Activated effector memory CD4-positive, alpha-beta T cell treated with anti-CD3 and anti-CD28 coated beads, Interleukin-2, amount 50 U/mL, for 16 hours (primary cell): ENCODE measurements around the gene LGALS9.
"Not testable (repeated sequence)": the region's sequence is repeated elsewhere in the genome, so short reads cannot be mapped to it uniquely, and the experiment has no call there.

Experiments used
- DNase-seq: peaks from one replicate; pipeline ENCODE4 v3.0.0-alpha.2; 2020

The LGALS9 gene

GRCh38 chr17:27655525-27656111, 24.6 kb downstream of the LGALS9 start:
- not testable (repeated sequence) for DNase-seq

GRCh38 chr17:27656620-27657019, 25.6 kb downstream of the LGALS9 start:
- DNase-seq: not testable (repeated sequence)

- no peak for DNase-seq
Observed at GRCh38 chr17:27657620-27658019, 26.6 kb downstream of the LGALS9 start.

GRCh38 chr17:27659683-27660082, 28.7 kb downstream of the LGALS9 start:
- DNase-seq: no peak

- no peak for DNase-seq
Observed at GRCh38 chr17:27660436-27660835, 29.4 kb downstream of the LGALS9 start.

GRCh38 chr17:27663936-27664605, 33.1 kb downstream of the LGALS9 start:
- no peak for DNase-seq

GRCh38 chr17:27664606-27664965, 33.6 kb downstream of the LGALS9 start:
- no peak for DNase-seq

- no peak for DNase-seq
Observed at GRCh38 chr17:27665549-27665948, 34.6 kb downstream of the LGALS9 start.

- DNase-seq: not testable (repeated sequence)
Observed at GRCh38 chr17:27666270-27666669, 35.3 kb downstream of the LGALS9 start.

- DNase-seq: no peak
Observed at GRCh38 chr17:27666831-27667560, 36.0 kb downstream of the LGALS9 start.

- no peak for DNase-seq
Observed at GRCh38 chr17:27667656-27668487, 36.9 kb downstream of the LGALS9 start.

- DNase-seq: no peak
Observed at GRCh38 chr17:27668488-27668823, 37.5 kb downstream of the LGALS9 start.

GRCh38 chr17:27669136-27669535, 38.1 kb downstream of the LGALS9 start:
- DNase-seq: no peak

GRCh38 chr17:27669850-27670249, 38.9 kb downstream of the LGALS9 start:
- no peak for DNase-seq

GRCh38 chr17:27670791-27671590, 40.0 kb downstream of the LGALS9 start:
- no peak for DNase-seq

- DNase-seq: no peak
Observed at GRCh38 chr17:27671591-27671910, 40.6 kb downstream of the LGALS9 start.

GRCh38 chr17:27671977-27672480, 41.0 kb downstream of the LGALS9 start:
- DNase-seq: not testable (repeated sequence)

- DNase-seq: no peak
Observed at GRCh38 chr17:27674335-27674734, 43.3 kb downstream of the LGALS9 start.

GRCh38 chr17:27677191-27677590, 46.2 kb downstream of the LGALS9 start:
- DNase-seq: no peak

- DNase-seq: not testable (repeated sequence)
Observed at GRCh38 chr17:27686322-27686721, 55.3 kb downstream of the LGALS9 start.

- DNase-seq: no peak
Observed at GRCh38 chr17:27690882-27691281, 59.9 kb downstream of the LGALS9 start.

GRCh38 chr17:27695254-27695814, 64.3 kb downstream of the LGALS9 start:
- DNase-seq: not testable (repeated sequence)
